Adrenal gland (tissue), 5 donors: ENCODE measurements around the gene PMPCA.

Experiments
- CTCF ChIP-seq, 6 experiments: fragments of 450-650 bp in 4 of 6; fragments of 200-600 bp in 2 of 6; sonication (generic) in 1 of 6; IDR thresholded peaks; 1 replicate in 5 of 6; 2 replicates in 1 of 6; pipeline versions ENCODE4 v1.5.1 to v1.8.0; 2016 to 2021; ENCODE audit warnings: antibody characterized with exemption in 6 of 6, mild to moderate bottlenecking in 2 of 6, moderate library complexity in 1 of 6
- POLR2A ChIP-seq, 2 donors: fragments of 450-650 bp; IDR thresholded peaks; one replicate each; pipeline ENCODE4 v1.6.1; 2017; ENCODE audit warnings: antibody characterized with exemption in 2 of 2, mild to moderate bottlenecking in 2 of 2, moderate library complexity in 1 of 2
- donor health status: DM: no; HTN: no; CAD: no.

GRCh38 chr9:136411378-136411777, 920 bp downstream of the PMPCA start:
- TF ChIP-seq CTCF (IDR thresholded peaks at IDR 0.05) (no peak), POLR2A (IDR thresholded peaks at IDR 0.05) (no peak)
